H1 (cell line): ENCODE measurements around the gene ROS1. TPM values are rescaled to one million over a fixed set of nuclear protein-coding genes. Genes with fewer than 3 reads are reported as not detected.

ENCODE experiments used
- CTCF ChIA-PET: fragments of 300-600 bp; sonication (Branson Sonifier 250); formaldehyde crosslinking; loops from one replicate; lab custom pipeline; 2021; ENCODE audit not compliant: partially characterized antibody; lab: Charles Lee
- POLR2A ChIA-PET: fragments of 300-600 bp; sonication (Branson Sonifier 250); formaldehyde crosslinking; loops from one replicate; lab custom pipeline; 2021; ENCODE audit warnings: inconsistent platforms; ENCODE audit not compliant: partially characterized antibody; lab: Charles Lee
- DNase-seq, 2 experiments: peaks; one replicate each; pipeline versions ENCODE4 v3.0.0 to v3.0.0-alpha.2; 2010 to 2022; ENCODE audit warnings: low spot score in 2 of 2, low read depth in 1 of 2, mixed read lengths in 1 of 2
- FAIRE-seq: peaks from 2 replicates; lab custom pipeline; 2011; peaks lifted over from hg19 to GRCh38; lab: Jason Lieb, UNC
- H2AFZ ChIP-seq: 2 replicates; pipeline ENCODE4 v1.8.1; 2012; ENCODE audit warnings: low read length, inconsistent platforms
- H2AK5ac ChIP-seq: 2 replicates; pipeline ENCODE4 v1.6.1; 2013; ENCODE audit warnings: low read depth, low read length
- H2BK120ac ChIP-seq: replicated peaks from 2 replicates; pipeline ENCODE3; 2013; ENCODE audit warnings: low read depth, low read length, inconsistent platforms
- H2BK12ac ChIP-seq: 2 replicates; pipeline ENCODE4 v1.6.1; 2013; ENCODE audit warnings: low read depth, low read length
- H2BK15ac ChIP-seq: 2 replicates; pipeline ENCODE4 v1.6.1; 2013; ENCODE audit warnings: low read length
- H2BK20ac ChIP-seq: 2 replicates; pipeline ENCODE4 v1.6.1; 2013; ENCODE audit warnings: low read length
- H2BK5ac ChIP-seq: 2 replicates; pipeline ENCODE4 v1.6.1; 2013; ENCODE audit warnings: low read depth, low read length
- H3K14ac ChIP-seq: 2 replicates; pipeline ENCODE4 v1.6.1; 2013; ENCODE audit warnings: inconsistent platforms; ENCODE audit not compliant: insufficient read length
- H3K18ac ChIP-seq: 2 replicates; pipeline ENCODE4 v1.6.1; 2013; ENCODE audit warnings: low read length; ENCODE audit errors: extremely low read depth
- H3K23ac ChIP-seq: 2 replicates; pipeline ENCODE4 v1.6.1; 2013; ENCODE audit warnings: inconsistent platforms; ENCODE audit not compliant: insufficient read length
- H3K23me2 ChIP-seq: 2 replicates; pipeline ENCODE4 v1.6.1; 2013; ENCODE audit warnings: low read depth, low read length
- H3K27ac ChIP-seq: 2 replicates; pipeline ENCODE4 v1.6.1; 2011; ENCODE audit warnings: low read depth, low read length, inconsistent platforms
- H3K27me3 ChIP-seq, 4 experiments: replicated peaks in 1 of 4; 1 replicate in 1 of 4; 2 replicates in 3 of 4; pipeline versions ENCODE4 v1.6.1 to v1.8.1; 2011 to 2013; ENCODE audit warnings: low read length in 3 of 4, mild to moderate bottlenecking in 3 of 4, inconsistent platforms in 2 of 4, mixed read lengths in 2 of 4, moderate library complexity in 1 of 4; ENCODE audit not compliant: control insufficient read depth in 3 of 4, insufficient read depth in 3 of 4; ENCODE audit errors: extremely low read depth in 1 of 4
- H3K36me3 ChIP-seq, 4 experiments: 2 replicates each; pipeline versions ENCODE4 v1.6.1 to v1.8.1; 2011 to 2013; ENCODE audit warnings: mild to moderate bottlenecking in 4 of 4, low read length in 3 of 4, moderate library complexity in 2 of 4, control low read depth in 1 of 4, inconsistent platforms in 1 of 4; ENCODE audit not compliant: insufficient read depth in 4 of 4, control insufficient read depth in 2 of 4
- H3K4ac ChIP-seq: replicated peaks from 2 replicates; pipeline ENCODE3; 2013; ENCODE audit warnings: low read length, low read depth, mixed read lengths, inconsistent platforms; ENCODE audit not compliant: insufficient read length
- H3K4me1 ChIP-seq, 4 experiments: replicated peaks in 1 of 4; 1 replicate in 1 of 4; 2 replicates in 3 of 4; pipeline versions ENCODE4 v1.6.1 to v1.8.1; 2011 to 2013; ENCODE audit warnings: low read length in 3 of 4, inconsistent platforms in 2 of 4, mixed read lengths in 1 of 4; ENCODE audit not compliant: insufficient read depth in 4 of 4, control insufficient read depth in 3 of 4
- H3K4me2 ChIP-seq, 2 experiments: 2 replicates each; pipeline versions ENCODE4 v1.6.1 to v1.8.1; 2011 to 2013; ENCODE audit warnings: low read depth in 2 of 2, low read length in 2 of 2, control low read depth in 1 of 2, inconsistent platforms in 1 of 2, mild to moderate bottlenecking in 1 of 2; ENCODE audit not compliant: insufficient read depth in 1 of 2
- H3K4me3 ChIP-seq, 4 experiments: fragments of 200-600, 300-600 bp in 1 of 4; sonication (generic), shearing (Covaris generic), sonication (Bioruptor Twin) in 1 of 4; 2 replicates each; pipeline versions ENCODE4 v1.5.1 to v1.8.1; 2011 to 2016; ENCODE audit warnings: low read length in 4 of 4, low read depth in 3 of 4, control low read depth in 2 of 4, inconsistent platforms in 2 of 4, mild to moderate bottlenecking in 2 of 4, mixed read lengths in 1 of 4, moderate library complexity in 1 of 4; ENCODE audit not compliant: insufficient read depth in 2 of 4; ENCODE audit errors: extremely low read depth in 1 of 4
- H3K56ac ChIP-seq: replicated peaks from 2 replicates; pipeline ENCODE3; 2013; ENCODE audit warnings: low read depth, mild to moderate bottlenecking, mixed read lengths, low read length, inconsistent platforms; ENCODE audit not compliant: insufficient read length
- H3K79me1 ChIP-seq: 2 replicates; pipeline ENCODE4 v1.6.1; 2013; ENCODE audit warnings: low read depth, low read length, control low read depth
- H3K79me2 ChIP-seq, 2 experiments: 2 replicates each; pipeline versions ENCODE4 v1.6.1 to v1.8.1; 2012 to 2013; ENCODE audit warnings: low read length in 2 of 2, mild to moderate bottlenecking in 2 of 2, inconsistent platforms in 1 of 2; ENCODE audit not compliant: insufficient read depth in 2 of 2, control insufficient read depth in 1 of 2
- H3K9ac ChIP-seq, 4 experiments: replicated peaks in 1 of 4; 1 replicate in 1 of 4; 2 replicates in 3 of 4; pipeline versions ENCODE4 v1.6.1 to v1.8.1; 2011 to 2013; ENCODE audit warnings: low read depth in 3 of 4, low read length in 3 of 4, control low read depth in 2 of 4, mild to moderate bottlenecking in 2 of 4, moderate library complexity in 2 of 4, inconsistent platforms in 1 of 4; ENCODE audit errors: extremely low read depth in 1 of 4
- H3K9me3 ChIP-seq, 2 experiments: 2 replicates each; pipeline versions ENCODE4 v1.6.1 to v1.8.1; 2012 to 2013; ENCODE audit warnings: mild to moderate bottlenecking in 2 of 2, moderate library complexity in 2 of 2, control low read depth in 1 of 2, inconsistent platforms in 1 of 2, low read depth in 1 of 2, low read length in 1 of 2, mixed read lengths in 1 of 2; ENCODE audit not compliant: insufficient read depth in 2 of 2
- H4K20me1 ChIP-seq, 2 experiments: replicated peaks in 1 of 2; 2 replicates each; pipeline versions ENCODE3 to v1.8.1; 2011 to 2013; ENCODE audit warnings: inconsistent platforms in 2 of 2, low read length in 2 of 2, mild to moderate bottlenecking in 1 of 2; ENCODE audit not compliant: insufficient read depth in 2 of 2, control insufficient read depth in 1 of 2
- H4K5ac ChIP-seq: 2 replicates; pipeline ENCODE4 v1.6.1; 2013; ENCODE audit warnings: low read length, low read depth, mixed read lengths, inconsistent platforms; ENCODE audit not compliant: insufficient read length
- H4K8ac ChIP-seq: 2 replicates; pipeline ENCODE4 v1.8.0; 2013; ENCODE audit warnings: mild to moderate bottlenecking, moderate library complexity, low read length, inconsistent platforms; ENCODE audit not compliant: insufficient read depth; ENCODE audit errors: extremely low read depth
- H4K91ac ChIP-seq: replicated peaks from 2 replicates; pipeline ENCODE3; 2013; ENCODE audit warnings: low read length, mixed read lengths, inconsistent platforms; ENCODE audit not compliant: insufficient read length
- CHD1 ChIP-seq: IDR thresholded peaks from 2 replicates; pipeline ENCODE4 v1.6.1; 2012; ENCODE audit warnings: low read depth, low read length, improper control_type of control experiment
- CTCF ChIP-seq, 3 experiments: IDR thresholded peaks; 1 replicate in 2 of 3; 2 replicates in 1 of 3; pipeline versions ENCODE4 v1.5.1 to v1.6.1; 2011; ENCODE audit warnings: low read length in 3 of 3, mild to moderate bottlenecking in 3 of 3, inconsistent platforms in 2 of 3, low read depth in 1 of 3, moderate library complexity in 1 of 3; ENCODE audit not compliant: insufficient read depth in 1 of 3; ENCODE audit errors: control extremely low read depth in 1 of 3
- EGR1 ChIP-seq: IDR thresholded peaks from 2 replicates; pipeline ENCODE4 v1.6.1; 2011; ENCODE audit warnings: low read depth, low read length, borderline replicate concordance
- TAF1 ChIP-seq: IDR thresholded peaks from 2 replicates; pipeline ENCODE4 v1.6.1; 2011; ENCODE audit warnings: mild to moderate bottlenecking, low read depth, low read length
- TAF7 ChIP-seq: optimal IDR thresholded peaks from 2 replicates; pipeline ENCODE3; 2011; ENCODE audit warnings: low read depth, mild to moderate bottlenecking, inconsistent platforms, low read length, moderate library complexity, borderline replicate concordance
- WGBS, 2 experiments: shearing (Covaris generic) in 1 of 2; methylation state at CpG; one replicate each; pipeline versions ENCODE4 v1.1.6 to v1.1.7; 2013 to 2015; ENCODE audit warnings: low lambda C conversion rate in 2 of 2, mixed read lengths in 2 of 2, inconsistent platforms in 1 of 2, low coverage in 1 of 2, missing lambda C conversion rate in 1 of 2; ENCODE audit not compliant: insufficient replicate concordance in 2 of 2, insufficient coverage in 1 of 2, insufficient read length in 1 of 2; ENCODE audit errors: extremely low coverage in 1 of 2, missing lambda C conversion rate in 1 of 2; 5-methylcytosine and 5-hydroxymethylcytosine counted together
- polyA plus RNA-seq, 7 experiments: library from polyadenylated mRNA; depleted of rRNA in 3 of 7; stranded (reverse) in 5 of 7; unstranded in 2 of 7; fragments of >200 nt in 5 of 7; fragments of 200-250 nt in 2 of 7; gene quantifications; 1 replicate in 5 of 7; 2 replicates in 1 of 7; 4 replicates in 1 of 7; pipeline versions ENCODE4 v1.2.1 to v1.2.3, GENCODE V29; 2011 to 2013; ENCODE audit warnings: missing spikeins in 2 of 7, mixed read lengths in 2 of 7
- total RNA-seq: library from RNA; stranded (reverse); fragmentation: NEBNext Ultra II Directional; extraction: Animal tissue kit (Norgen Biotek cat#: 25700); gene quantifications from 2 replicates; pipeline ENCODE4 v1.2.1, GENCODE V29; 2021

The ROS1 gene
- total and polyA plus RNA-seq, 2 of the 8 experiments (the other 6 are each of a cell fraction or from before 2014, with no cell fraction given): not detected

- Histone ChIP-seq H3K14ac (no peak overlapping the region), H2AK5ac (no peak overlapping the region), H4K20me1 (no peaks in the 10 kb centered on the region), H4K5ac (no peak overlapping the region), H3K36me3 (no peaks in the 10 kb centered on the region), H3K27ac (no peak overlapping the region), H3K56ac (no peak overlapping the region), H3K9me3 (no peaks in the 10 kb centered on the region), H4K8ac (no peak overlapping the region), H2AFZ (no peak overlapping the region), H3K23me2 (no peaks in the 10 kb centered on the region), H3K4me1 (no peaks in the 10 kb centered on the region), H2BK120ac (no peak overlapping the region), H2BK15ac (no peak overlapping the region), H3K27me3 (no peaks in the 10 kb centered on the region), H3K23ac (no peak overlapping the region), H3K18ac (no peak overlapping the region), H2BK5ac (no peak overlapping the region), H3K79me2 (no peaks in the 10 kb centered on the region), H2BK20ac (no peak overlapping the region), H3K79me1 (no peaks in the 10 kb centered on the region), H3K9ac (no peak overlapping the region), H3K4ac (no peak overlapping the region), H2BK12ac (no peak overlapping the region), H4K91ac (no peak overlapping the region), H3K4me3 (no peak overlapping the region), H3K4me2 (no peak overlapping the region)
- POLR2A ChIA-PET: no interaction called here
- no peak for DNase-seq
- WGBS, 2 experiments: 82% methylated on average over 2 of the region's 2 CpGs; no CpG with 5 or more reads in 1 of the 2 experiments
- CTCF ChIA-PET: interaction anchor here (1.0 kb wide), 1 partner anchor 145 kb away, joined by 3 read pairs; no protein-coding TSS in a partner anchor
- no peak for TF ChIP-seq TAF1
- no peak for TF ChIP-seq TAF7
- TF ChIP-seq EGR1: no peak
- no peak for TF ChIP-seq CTCF (IDR thresholded peaks at IDR 0.05; ENCODE audit: control extremely low read depth in 1 of 3, insufficient read depth in 1 of 3, low read depth in 1 of 3, low read length in 3 of 3)
- no peak for TF ChIP-seq CHD1
- FAIRE-seq: no peak
Observed at GRCh38 chr6:117459204-117459944, 33.6 kb upstream of the ROS1 start.
